ENCODE results near the gene SCAF8.

The SCAF8 gene

GRCh38 chr6:154733183-154733625 is at the start of gene SCAF8:
SCAF8 (plus strand) TSS chr6:154733416; CDS start chr6:154733901, 485 bp downstream.
- peak within 1 kb of the TSS; percentile 73 for H3K4me3 ChIP-seq (replicated peaks; ENCODE audit: low read depth, low read length)
- peak; percentile 21 for TF ChIP-seq CTCF (IDR thresholded peaks at IDR 0.05; ENCODE audit: low read length, missing control alignments)
- peak; percentile 83 for DNase-seq (ENCODE audit: low read depth)

- peak; percentile 57 for DNase-seq (ENCODE audit: low read depth)
- TF ChIP-seq CTCF (IDR thresholded peaks at IDR 0.05; ENCODE audit: low read length, missing control alignments) = no peak
- H3K4me3 ChIP-seq (replicated peaks; ENCODE audit: low read depth, low read length) = peak overlapping the region; percentile 19
Observed at GRCh38 chr6:154683756-154684523, 49.3 kb upstream of the SCAF8 start.

- no peak overlapping the region for H3K4me3 ChIP-seq (replicated peaks; ENCODE audit: low read depth, low read length)
- no peak for TF ChIP-seq CTCF (IDR thresholded peaks at IDR 0.05; ENCODE audit: low read length, missing control alignments)
- DNase-seq (ENCODE audit: low read depth) = no peak
Observed at GRCh38 chr6:154686162-154686561, 47.1 kb upstream of the SCAF8 start.

GRCh38 chr6:154689493-154690255 is 43.5 kb upstream of the SCAF8 start:
- H3K4me3 ChIP-seq (replicated peaks; ENCODE audit: low read depth, low read length) = no peak overlapping the region
- no peak for TF ChIP-seq CTCF (IDR thresholded peaks at IDR 0.05; ENCODE audit: low read length, missing control alignments)
- no peak for DNase-seq (ENCODE audit: low read depth)

- no peak overlapping the region for H3K4me3 ChIP-seq (replicated peaks; ENCODE audit: low read depth, low read length)
- no peak for DNase-seq (ENCODE audit: low read depth)
- TF ChIP-seq CTCF (IDR thresholded peaks at IDR 0.05; ENCODE audit: low read length, missing control alignments) = no peak
Observed at GRCh38 chr6:154690857-154691256, 42.4 kb upstream of the SCAF8 start.

GRCh38 chr6:154696661-154697060 is 36.6 kb upstream of the SCAF8 start:
- no peak for TF ChIP-seq CTCF (IDR thresholded peaks at IDR 0.05; ENCODE audit: low read length, missing control alignments)
- DNase-seq (ENCODE audit: low read depth) = no peak
- no peak overlapping the region for H3K4me3 ChIP-seq (replicated peaks; ENCODE audit: low read depth, low read length)
